LNCaP clone FGC (cell line): ENCODE results near the gene PDGFC.

Experiments
- DNase-seq: peaks from one replicate; pipeline ENCODE4 v3.0.0-alpha.2; 2011; ENCODE audit warnings: low read depth
- H3K4me3 ChIP-seq: 2 replicates; pipeline ENCODE4 v1.5.1; 2011; ENCODE audit warnings: mild to moderate bottlenecking, low read depth, low read length, control low read depth
- TF ChIP-seq, protein P1 (sequence below): IDR thresholded peaks from 2 replicates; pipeline ENCODE4 v1.5.1; 2012; ENCODE audit warnings: mild to moderate bottlenecking; ENCODE audit not compliant: control insufficient read depth, insufficient read depth; ENCODE audit errors: extremely low read depth

PDGFC gene

GRCh38 chr4:156865451-156865850 is 106.1 kb downstream of the PDGFC start:
- TF ChIP-seq, protein P1, sequence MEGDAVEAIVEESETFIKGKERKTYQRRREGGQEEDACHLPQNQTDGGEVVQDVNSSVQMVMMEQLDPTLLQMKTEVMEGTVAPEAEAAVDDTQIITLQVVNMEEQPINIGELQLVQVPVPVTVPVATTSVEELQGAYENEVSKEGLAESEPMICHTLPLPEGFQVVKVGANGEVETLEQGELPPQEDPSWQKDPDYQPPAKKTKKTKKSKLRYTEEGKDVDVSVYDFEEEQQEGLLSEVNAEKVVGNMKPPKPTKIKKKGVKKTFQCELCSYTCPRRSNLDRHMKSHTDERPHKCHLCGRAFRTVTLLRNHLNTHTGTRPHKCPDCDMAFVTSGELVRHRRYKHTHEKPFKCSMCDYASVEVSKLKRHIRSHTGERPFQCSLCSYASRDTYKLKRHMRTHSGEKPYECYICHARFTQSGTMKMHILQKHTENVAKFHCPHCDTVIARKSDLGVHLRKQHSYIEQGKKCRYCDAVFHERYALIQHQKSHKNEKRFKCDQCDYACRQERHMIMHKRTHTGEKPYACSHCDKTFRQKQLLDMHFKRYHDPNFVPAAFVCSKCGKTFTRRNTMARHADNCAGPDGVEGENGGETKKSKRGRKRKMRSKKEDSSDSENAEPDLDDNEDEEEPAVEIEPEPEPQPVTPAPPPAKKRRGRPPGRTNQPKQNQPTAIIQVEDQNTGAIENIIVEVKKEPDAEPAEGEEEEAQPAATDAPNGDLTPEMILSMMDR, result no peak
- DNase-seq, result no peak
- no peak overlapping the region for H3K4me3 ChIP-seq

- no peak for DNase-seq
- TF ChIP-seq, protein P1, result no peak
Measured at GRCh38 chr4:156858071-156858470, 113.5 kb downstream of the PDGFC start.

GRCh38 chr4:156838761-156839160 is 132.8 kb downstream of the PDGFC start:
- TF ChIP-seq, protein P1, result no peak
- H3K4me3 ChIP-seq, result no peak overlapping the region
- DNase-seq, result no peak

More at GRCh38 chr4:156858071-156858470, 113.5 kb downstream of the PDGFC start:
- no peak overlapping the region for H3K4me3 ChIP-seq

- DNase-seq, result no peak
- no peak overlapping the region for H3K4me3 ChIP-seq
- TF ChIP-seq, protein P1, result no peak
Measured at GRCh38 chr4:156837625-156838345, 133.8 kb downstream of the PDGFC start.

- H3K4me3 ChIP-seq, result no peak overlapping the region
- TF ChIP-seq, protein P1, result no peak
- DNase-seq, result no peak
Measured at GRCh38 chr4:156832886-156833285, 138.7 kb downstream of the PDGFC start.

DNA sequence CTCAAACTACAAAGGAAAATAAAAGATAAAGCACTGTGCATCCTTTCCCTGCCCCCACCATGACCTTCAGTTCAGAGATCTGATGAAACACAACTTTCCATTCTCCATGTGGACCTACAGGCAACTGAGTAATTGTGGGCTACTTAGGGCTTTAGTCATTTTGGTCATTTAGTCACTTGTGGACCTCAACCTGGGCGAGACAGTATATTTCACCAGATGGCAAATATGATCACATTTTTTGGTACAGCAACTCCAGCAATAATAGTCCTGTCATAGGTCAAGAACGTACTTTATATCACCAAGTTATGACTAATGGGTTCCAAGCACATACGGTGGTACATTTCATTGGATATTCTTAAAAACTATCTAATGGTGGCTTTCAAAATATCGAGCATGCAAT is 141.2 kb downstream of the PDGFC start:
- TF ChIP-seq, protein P1, result no peak
- DNase-seq, result no peak
- no peak overlapping the region for H3K4me3 ChIP-seq
